Measurements from ENCODE around the gene GC.
"Not testable (repeated sequence)": the region's sequence is repeated elsewhere in the genome, so short reads cannot be mapped to it uniquely, and the experiment has no call there.

GC gene

DNA sequence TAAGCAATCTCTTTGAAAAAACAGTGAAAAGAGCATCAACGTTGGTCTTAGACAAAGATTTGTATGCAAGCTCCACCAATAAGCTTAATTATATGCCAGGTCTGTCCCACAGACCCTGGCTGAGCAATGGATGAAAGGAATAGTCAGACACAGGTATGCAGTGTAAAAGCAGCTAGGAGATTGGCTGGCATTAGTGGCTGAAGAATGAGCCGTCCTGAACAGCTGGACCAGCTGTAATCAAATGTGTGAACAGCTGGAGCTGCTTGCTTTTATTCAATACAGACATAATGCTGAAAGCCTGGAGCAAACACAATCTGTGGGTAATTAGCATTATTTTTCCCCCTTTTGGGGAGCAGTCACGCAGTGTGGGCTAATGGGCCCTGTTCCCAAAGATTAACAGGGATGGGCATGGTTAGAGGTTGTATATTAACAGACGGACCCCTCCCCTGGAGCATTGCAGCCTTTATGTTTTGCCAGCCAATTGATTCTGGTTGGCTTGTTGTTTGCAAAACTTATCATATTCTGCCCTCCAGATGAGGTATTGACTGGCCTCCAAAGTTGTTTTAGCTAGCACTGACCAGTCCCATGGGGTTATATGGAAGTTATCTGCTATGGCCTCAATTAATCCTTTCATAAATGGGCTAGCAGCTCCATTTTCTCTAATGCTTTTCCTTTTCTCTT lies 20.3 kb upstream of the GC start:
- not testable (repeated sequence) for H3K36me3 ChIP-seq (ENCODE audit: control insufficient read depth, insufficient read depth, low read length, severe bottlenecking); H3K9ac ChIP-seq (ENCODE audit: low read length); DNase-seq (ENCODE audit: low read depth); H3K4me3 ChIP-seq (ENCODE audit: low read length); H3K9me3 ChIP-seq (ENCODE audit: control insufficient read depth, low read length); H3K27me3 ChIP-seq (replicated peaks; ENCODE audit: control insufficient read depth, insufficient read depth, low read length); H3K4me1 ChIP-seq (ENCODE audit: control insufficient read depth, insufficient read depth, low read length)

DNA sequence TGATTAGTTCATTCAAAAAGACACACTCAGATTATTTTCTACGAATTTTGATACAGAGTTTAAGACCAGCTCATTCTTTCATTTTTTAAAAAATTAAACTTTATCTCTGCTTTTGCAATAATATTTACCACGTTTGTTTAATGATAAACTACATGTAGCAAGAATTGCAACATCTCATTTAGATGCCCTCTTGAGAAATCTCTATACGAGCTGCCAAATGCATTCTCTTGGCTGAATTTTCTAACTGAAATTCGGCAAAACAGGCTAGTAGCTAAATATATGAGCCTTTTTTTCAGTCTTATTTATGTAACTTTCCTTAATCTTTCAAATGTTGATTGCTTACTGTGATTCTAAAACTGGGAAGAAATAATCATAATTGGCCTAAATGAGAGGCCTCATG lies 2.1 kb upstream of the GC start:
- Histone ChIP-seq H3K4me1 (ENCODE audit: control insufficient read depth, insufficient read depth, low read length) (peaks cover 14% of the 10 kb centered on the region), H3K9me3 (ENCODE audit: control insufficient read depth, low read length) (no peaks in the 10 kb centered on the region), H3K9ac (ENCODE audit: low read length) (peak overlapping the region; percentile 25), H3K27me3 (replicated peaks; ENCODE audit: control insufficient read depth, insufficient read depth, low read length) (no peaks in the 10 kb centered on the region), H3K36me3 (ENCODE audit: control insufficient read depth, insufficient read depth, low read length, severe bottlenecking) (no peaks in the 10 kb centered on the region), H3K4me3 (ENCODE audit: low read length) (no peak overlapping the region)
- peak; percentile 57 for DNase-seq (ENCODE audit: low read depth)

DNA sequence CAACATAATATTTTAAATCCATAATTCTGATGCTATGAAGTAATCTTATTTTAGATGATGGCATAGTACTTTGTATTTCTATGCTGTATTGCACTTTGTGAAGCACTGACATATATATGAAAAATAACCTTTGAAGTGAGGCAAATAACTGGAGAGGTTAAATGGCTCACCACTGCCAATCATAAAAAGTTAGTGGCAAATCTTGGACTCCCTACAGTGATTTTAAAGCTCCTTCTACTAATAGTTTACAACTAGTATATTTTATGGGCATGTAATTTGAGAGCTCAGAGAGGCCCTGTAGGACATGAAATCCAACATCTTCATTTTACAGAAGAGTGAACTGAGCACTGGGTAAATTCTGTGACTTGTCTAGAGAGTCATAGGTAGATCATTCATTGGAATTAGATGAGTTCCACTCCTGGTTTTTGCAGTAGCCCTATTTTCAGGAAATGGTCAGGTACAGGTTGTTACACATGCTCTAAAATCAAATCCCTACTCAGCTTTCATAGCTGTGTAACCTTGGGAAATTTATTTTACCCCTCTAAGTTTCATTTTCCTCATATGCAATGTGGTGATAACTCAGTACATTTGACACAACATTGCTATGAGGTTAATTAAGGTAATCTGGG lies 804 bp upstream of the GC start:
- H3K36me3 ChIP-seq (ENCODE audit: control insufficient read depth, insufficient read depth, low read length, severe bottlenecking) = no peaks in the 10 kb centered on the region
- H3K4me3 ChIP-seq (ENCODE audit: low read length) = no peak overlapping the region
- DNase-seq (ENCODE audit: low read depth) = no peak
- peaks cover 14% of the 10 kb centered on the region for H3K4me1 ChIP-seq (ENCODE audit: control insufficient read depth, insufficient read depth, low read length)
- H3K9ac ChIP-seq (ENCODE audit: low read length) = no peak overlapping the region
- H3K27me3 ChIP-seq (replicated peaks; ENCODE audit: control insufficient read depth, insufficient read depth, low read length) = no peaks in the 10 kb centered on the region
- H3K9me3 ChIP-seq (ENCODE audit: control insufficient read depth, low read length) = no peaks in the 10 kb centered on the region

DNA sequence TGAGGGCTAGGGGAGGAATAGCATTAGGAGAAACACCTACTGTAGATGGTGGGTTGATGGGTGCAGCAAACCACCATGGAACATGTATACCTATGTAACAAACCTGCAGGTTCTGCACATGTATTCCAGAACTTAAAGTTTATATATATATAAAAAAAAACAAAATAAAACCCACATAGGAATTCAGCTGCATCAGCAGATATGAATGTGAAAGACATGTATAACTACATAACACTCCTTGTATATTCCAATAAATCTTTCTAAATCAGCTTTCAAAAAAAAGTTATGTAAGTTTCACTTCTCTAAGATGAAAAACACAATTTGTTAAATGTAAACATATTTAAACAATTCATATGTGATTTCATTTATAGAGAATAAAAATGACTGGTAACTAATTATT lies 6.0 kb downstream of the GC start:
- Histone ChIP-seq H3K9me3 (ENCODE audit: control insufficient read depth, low read length) (no peaks in the 10 kb centered on the region), H3K36me3 (ENCODE audit: control insufficient read depth, insufficient read depth, low read length, severe bottlenecking) (no peaks in the 10 kb centered on the region), H3K4me3 (ENCODE audit: low read length) (no peak overlapping the region), H3K27me3 (replicated peaks; ENCODE audit: control insufficient read depth, insufficient read depth, low read length) (no peaks in the 10 kb centered on the region), H3K9ac (ENCODE audit: low read length) (no peak overlapping the region), H3K4me1 (ENCODE audit: control insufficient read depth, insufficient read depth, low read length) (peaks cover 14% of the 10 kb centered on the region)
- no peak for DNase-seq (ENCODE audit: low read depth)

DNA sequence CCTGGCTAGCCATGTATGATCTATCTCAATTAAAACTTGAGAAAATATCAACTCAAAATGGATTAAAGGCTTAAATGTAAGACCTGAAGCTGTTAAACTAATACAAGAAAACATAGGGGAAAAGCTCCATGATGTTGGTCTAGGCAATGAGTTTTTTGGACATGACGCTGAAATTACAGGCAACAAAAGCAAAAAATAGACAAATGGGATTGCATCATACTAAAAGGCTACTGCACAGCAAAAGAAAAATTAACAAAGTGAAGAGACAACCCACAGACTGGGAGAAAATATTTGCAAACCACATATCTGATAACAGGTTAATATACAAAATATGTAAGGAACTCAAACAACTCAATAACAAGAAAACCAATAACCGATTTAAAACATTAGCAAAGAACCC lies 8.4 kb downstream of the GC start:
- Histone ChIP-seq H3K9me3 (ENCODE audit: control insufficient read depth, low read length) (no peaks in the 10 kb centered on the region), H3K4me3 (ENCODE audit: low read length) (no peak overlapping the region), H3K9ac (ENCODE audit: low read length) (no peak overlapping the region), H3K36me3 (ENCODE audit: control insufficient read depth, insufficient read depth, low read length, severe bottlenecking) (no peaks in the 10 kb centered on the region), H3K4me1 (ENCODE audit: control insufficient read depth, insufficient read depth, low read length) (peaks cover 10% of the 10 kb centered on the region), H3K27me3 (replicated peaks; ENCODE audit: control insufficient read depth, insufficient read depth, low read length) (no peaks in the 10 kb centered on the region)
- DNase-seq (ENCODE audit: low read depth) = no peak

DNA sequence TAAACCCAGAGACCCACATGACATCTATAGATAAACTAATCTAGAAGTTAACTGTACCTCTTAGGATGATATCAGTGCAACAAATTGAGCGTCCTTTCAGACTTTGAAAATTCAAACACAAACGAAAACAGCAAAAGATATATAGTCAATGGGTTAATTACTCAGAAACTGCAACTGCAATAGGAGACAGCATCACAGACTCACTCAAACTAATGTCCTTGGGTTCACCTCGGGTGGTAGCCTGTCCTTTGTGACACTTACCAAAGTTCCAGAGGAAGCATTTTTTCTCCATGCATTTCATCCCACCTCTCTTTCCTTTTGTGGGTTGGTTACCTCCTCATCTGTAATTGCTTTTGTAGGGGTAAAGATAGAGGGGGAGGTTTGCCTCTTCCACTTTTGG lies 9.7 kb downstream of the GC start:
- no peaks in the 10 kb centered on the region for H3K36me3 ChIP-seq (ENCODE audit: control insufficient read depth, insufficient read depth, low read length, severe bottlenecking)
- no peaks in the 10 kb centered on the region for H3K27me3 ChIP-seq (replicated peaks; ENCODE audit: control insufficient read depth, insufficient read depth, low read length)
- no peaks in the 10 kb centered on the region for H3K9me3 ChIP-seq (ENCODE audit: control insufficient read depth, low read length)
- peaks cover 10% of the 10 kb centered on the region for H3K4me1 ChIP-seq (ENCODE audit: control insufficient read depth, insufficient read depth, low read length)
- no peak overlapping the region for H3K4me3 ChIP-seq (ENCODE audit: low read length)
- H3K9ac ChIP-seq (ENCODE audit: low read length) = no peak overlapping the region
- no peak for DNase-seq (ENCODE audit: low read depth)

DNA sequence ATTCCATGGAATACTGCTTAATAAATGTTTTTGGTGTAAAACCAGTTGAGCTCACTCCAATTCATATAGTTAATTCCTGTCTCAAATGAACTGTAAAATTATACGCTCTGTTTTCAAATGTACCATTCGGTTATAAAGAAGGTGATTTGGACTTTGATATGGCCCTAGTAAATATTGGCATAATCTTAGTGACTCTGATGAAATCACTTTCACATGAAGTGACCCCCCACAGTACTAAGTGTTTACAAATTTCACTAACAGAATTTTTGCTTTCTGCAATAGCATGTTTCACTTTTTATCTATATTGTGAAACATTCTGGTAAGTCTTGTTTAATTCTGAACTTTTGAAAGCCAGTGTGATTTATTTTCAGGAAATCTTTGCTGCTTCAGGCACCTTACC lies 10.9 kb downstream of the GC start:
- Histone ChIP-seq H3K9me3 (ENCODE audit: control insufficient read depth, low read length) (no peaks in the 10 kb centered on the region), H3K9ac (ENCODE audit: low read length) (no peak overlapping the region), H3K36me3 (ENCODE audit: control insufficient read depth, insufficient read depth, low read length, severe bottlenecking) (no peaks in the 10 kb centered on the region), H3K4me3 (ENCODE audit: low read length) (no peak overlapping the region), H3K4me1 (ENCODE audit: control insufficient read depth, insufficient read depth, low read length) (peaks cover 10% of the 10 kb centered on the region), H3K27me3 (replicated peaks; ENCODE audit: control insufficient read depth, insufficient read depth, low read length) (no peaks in the 10 kb centered on the region)
- no peak for DNase-seq (ENCODE audit: low read depth)

DNA sequence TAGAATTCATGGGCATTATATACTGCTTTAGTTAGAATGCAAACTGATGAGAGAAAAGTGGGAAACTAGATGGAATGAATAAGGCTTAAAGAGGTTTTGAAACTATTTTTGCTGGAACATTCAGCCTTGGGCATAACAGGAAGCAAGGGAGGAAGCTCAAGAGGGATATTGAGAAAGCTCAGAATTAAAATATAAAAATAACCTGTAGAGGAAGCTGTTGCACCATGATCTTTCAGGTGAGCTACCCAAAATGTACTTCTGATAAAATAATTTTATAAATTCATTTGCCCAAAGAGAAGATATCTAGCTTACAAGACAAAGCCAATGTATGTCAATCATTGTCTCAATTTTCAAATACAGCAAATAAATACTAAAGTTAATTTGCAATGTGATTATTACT lies 11.3 kb downstream of the GC start:
- Histone ChIP-seq H3K4me1 (ENCODE audit: control insufficient read depth, insufficient read depth, low read length) (peaks cover 10% of the 10 kb centered on the region), H3K4me3 (ENCODE audit: low read length) (no peak overlapping the region), H3K36me3 (ENCODE audit: control insufficient read depth, insufficient read depth, low read length, severe bottlenecking) (no peaks in the 10 kb centered on the region), H3K9ac (ENCODE audit: low read length) (no peak overlapping the region), H3K27me3 (replicated peaks; ENCODE audit: control insufficient read depth, insufficient read depth, low read length) (no peaks in the 10 kb centered on the region), H3K9me3 (ENCODE audit: control insufficient read depth, low read length) (no peaks in the 10 kb centered on the region)
- no peak for DNase-seq (ENCODE audit: low read depth)

DNA sequence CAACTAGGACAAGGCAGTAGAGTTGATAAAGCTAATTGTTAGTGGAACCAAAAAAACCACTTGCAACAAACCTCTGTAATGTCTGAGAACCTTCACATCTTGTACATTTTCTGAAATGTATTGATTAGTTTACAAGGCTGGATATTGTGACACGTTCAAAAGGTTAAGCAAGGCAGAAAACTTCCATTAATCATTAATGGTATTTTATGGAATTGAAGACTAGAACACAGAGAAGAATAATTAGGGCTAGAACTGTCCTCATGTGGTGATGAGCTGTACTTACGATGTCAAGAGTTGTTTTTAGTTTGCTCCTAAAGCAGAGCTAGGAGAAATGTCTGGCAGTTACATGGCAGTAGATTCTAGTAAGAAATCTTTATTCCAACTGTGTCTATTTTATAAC lies 12.3 kb downstream of the GC start:
- H3K36me3 ChIP-seq (ENCODE audit: control insufficient read depth, insufficient read depth, low read length, severe bottlenecking) = no peaks in the 10 kb centered on the region
- no peak for DNase-seq (ENCODE audit: low read depth)
- H3K9ac ChIP-seq (ENCODE audit: low read length) = no peak overlapping the region
- H3K27me3 ChIP-seq (replicated peaks; ENCODE audit: control insufficient read depth, insufficient read depth, low read length) = no peaks in the 10 kb centered on the region
- H3K4me3 ChIP-seq (ENCODE audit: low read length) = no peak overlapping the region
- H3K9me3 ChIP-seq (ENCODE audit: control insufficient read depth, low read length) = no peaks in the 10 kb centered on the region
- peaks cover 10% of the 10 kb centered on the region for H3K4me1 ChIP-seq (ENCODE audit: control insufficient read depth, insufficient read depth, low read length)

DNA sequence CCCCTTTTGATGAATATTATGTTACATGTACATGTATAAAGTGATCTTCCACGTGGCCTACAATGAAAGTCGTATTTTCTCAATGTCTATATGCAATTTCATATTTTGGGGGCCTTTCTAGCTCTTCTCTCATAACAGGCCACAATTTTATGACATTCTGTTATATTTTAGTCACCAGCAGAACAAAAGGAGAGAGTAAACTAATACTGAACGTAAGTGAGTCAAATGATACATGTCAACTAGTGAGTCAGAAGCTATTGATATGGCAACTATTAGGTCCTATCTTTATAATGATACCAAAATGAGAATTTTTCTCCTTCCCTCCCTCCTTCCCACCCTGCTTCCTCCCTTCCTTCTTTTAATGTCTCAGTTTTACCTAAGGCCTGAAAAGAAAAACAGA lies 14.4 kb downstream of the GC start:
- DNase-seq (ENCODE audit: low read depth) = no peak
- Histone ChIP-seq H3K27me3 (replicated peaks; ENCODE audit: control insufficient read depth, insufficient read depth, low read length) (no peaks in the 10 kb centered on the region), H3K4me1 (ENCODE audit: control insufficient read depth, insufficient read depth, low read length) (peaks cover 10% of the 10 kb centered on the region), H3K9ac (ENCODE audit: low read length) (no peak overlapping the region), H3K4me3 (ENCODE audit: low read length) (no peak overlapping the region), H3K36me3 (ENCODE audit: control insufficient read depth, insufficient read depth, low read length, severe bottlenecking) (no peaks in the 10 kb centered on the region), H3K9me3 (ENCODE audit: control insufficient read depth, low read length) (no peaks in the 10 kb centered on the region)

DNA sequence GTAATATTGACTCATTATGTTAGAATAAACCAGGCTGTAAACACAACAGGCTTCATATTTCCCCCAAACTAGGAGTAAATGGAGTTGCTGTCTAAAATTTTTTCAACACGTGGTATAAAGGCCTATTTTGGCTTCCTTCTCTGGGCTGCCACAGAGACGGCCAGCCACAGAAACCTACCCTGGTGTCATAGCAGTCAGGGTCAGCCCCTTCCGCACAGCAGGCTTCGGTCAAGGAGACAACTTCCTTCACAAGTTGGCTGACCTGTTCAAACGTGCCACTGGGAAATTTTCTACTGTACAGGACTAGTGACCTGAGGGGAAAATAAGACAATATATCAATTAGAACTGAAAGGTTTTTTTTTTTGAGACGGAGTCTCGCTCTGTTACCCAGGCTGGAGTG lies 15.8 kb downstream of the GC start:
- no peak for DNase-seq (ENCODE audit: low read depth)
- peaks cover 5% of the 10 kb centered on the region for H3K4me1 ChIP-seq (ENCODE audit: control insufficient read depth, insufficient read depth, low read length)
- H3K4me3 ChIP-seq (ENCODE audit: low read length) = no peak overlapping the region
- H3K9ac ChIP-seq (ENCODE audit: low read length) = no peak overlapping the region
- no peaks in the 10 kb centered on the region for H3K27me3 ChIP-seq (replicated peaks; ENCODE audit: control insufficient read depth, insufficient read depth, low read length)
- no peaks in the 10 kb centered on the region for H3K36me3 ChIP-seq (ENCODE audit: control insufficient read depth, insufficient read depth, low read length, severe bottlenecking)
- H3K9me3 ChIP-seq (ENCODE audit: control insufficient read depth, low read length) = no peaks in the 10 kb centered on the region
